Measurements from ENCODE around the gene ABCA4. TPM values are rescaled to one million over a fixed set of nuclear protein-coding genes. Genes with fewer than 3 reads are reported as not detected.
A peak's percentile ranks its signal among the peaks of the same experiment; 100 is the strongest.

The ABCA4 gene
- total and polyA plus RNA-seq, 2 of the 8 experiments (the other 6 are each of a cell fraction or from before 2014, with no cell fraction given): 0.06 TPM; not detected in 1

DNA sequence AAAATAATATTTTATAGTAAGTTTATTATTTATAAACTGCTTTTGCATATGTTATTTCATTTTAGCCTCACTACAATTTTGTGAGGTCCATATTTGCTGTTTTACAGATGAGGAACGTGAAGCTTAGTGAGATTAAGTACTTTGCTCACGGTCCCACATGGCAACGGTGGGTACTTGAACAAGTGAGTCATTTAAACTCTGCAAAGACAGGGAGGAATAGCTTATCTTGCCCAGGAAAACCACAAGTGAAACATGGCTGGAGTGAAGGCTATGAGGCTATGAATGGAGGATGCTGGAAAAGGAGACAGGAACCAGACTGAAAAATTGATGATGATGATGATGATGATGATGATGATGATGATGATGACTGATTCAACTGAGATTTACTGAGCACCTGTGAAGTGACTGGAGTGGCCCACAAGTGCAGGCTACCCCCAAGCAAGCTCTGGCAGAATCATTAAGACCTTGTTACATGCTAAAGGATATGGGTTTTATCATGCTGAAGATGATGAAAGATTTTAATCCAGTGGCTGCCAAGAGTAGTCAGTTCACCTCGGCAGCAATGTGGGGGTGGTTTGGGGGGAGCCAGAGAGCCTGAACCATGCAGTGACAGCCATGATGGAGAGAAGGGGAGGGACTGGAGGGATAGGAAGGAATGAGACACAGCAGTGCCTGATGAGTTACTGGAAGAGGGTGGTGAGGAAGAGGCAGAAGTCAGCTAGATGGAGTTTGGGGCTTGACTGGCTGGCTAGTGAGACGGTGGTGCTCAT is 1.4 kb upstream of the ABCA4 start:
- no peaks in the 10 kb centered on the region for H3K23me2 ChIP-seq (ENCODE audit: low read depth, low read length)
- H4K5ac ChIP-seq (ENCODE audit: insufficient read length, low read depth, low read length): no peak overlapping the region
- H4K91ac ChIP-seq (replicated peaks; ENCODE audit: insufficient read length, low read length): no peak overlapping the region
- no peak overlapping the region for H3K9ac ChIP-seq (replicated peaks in 1 of 4; ENCODE audit: extremely low read depth in 1 of 4, low read depth in 3 of 4, low read length in 3 of 4)
- H3K79me2 ChIP-seq (ENCODE audit: control insufficient read depth in 1 of 2, insufficient read depth in 2 of 2, low read length in 2 of 2): no peaks in the 10 kb centered on the region
- no peaks in the 10 kb centered on the region for H3K79me1 ChIP-seq (ENCODE audit: low read depth, low read length)
- H2BK15ac ChIP-seq (ENCODE audit: low read length): no peak overlapping the region
- H3K27ac ChIP-seq (ENCODE audit: low read depth, low read length): no peak overlapping the region
- H2AFZ ChIP-seq (ENCODE audit: low read length): no peak overlapping the region
- H3K18ac ChIP-seq (ENCODE audit: extremely low read depth, low read length): 0 out of 2 replicates have a peak overlapping the region, but pooled peaks have one; percentile 10
- no peaks in the 10 kb centered on the region for H3K36me3 ChIP-seq (ENCODE audit: control insufficient read depth in 2 of 4, insufficient read depth in 4 of 4, low read length in 3 of 4)
- H3K23ac ChIP-seq (ENCODE audit: insufficient read length): no peak overlapping the region
- ChIA-PET CTCF (ENCODE audit: partially characterized antibody) (interaction anchor here (0.6 to 2.3 kb wide), 6 partner anchors 9 to 142 kb away, joined by 3 to 7 read pairs (median 4); no protein-coding TSS in a partner anchor), POLR2A (ENCODE audit: partially characterized antibody) (interaction anchor here (1.2 kb wide), 1 partner anchor 26 kb away, joined by 3 read pairs; no protein-coding TSS in a partner anchor)
- H4K20me1 ChIP-seq (replicated peaks in 1 of 2; ENCODE audit: control insufficient read depth in 1 of 2, insufficient read depth in 2 of 2, low read length in 2 of 2): no peaks in the 10 kb centered on the region
- H3K9me3 ChIP-seq (ENCODE audit: insufficient read depth in 2 of 2, low read depth in 1 of 2, low read length in 1 of 2): no peaks in the 10 kb centered on the region
- H4K8ac ChIP-seq (ENCODE audit: extremely low read depth, insufficient read depth, low read length): no peak overlapping the region
- FAIRE-seq: no peak
- no peak overlapping the region for H3K4ac ChIP-seq (replicated peaks; ENCODE audit: insufficient read length, low read depth, low read length)
- no peak overlapping the region for H3K56ac ChIP-seq (replicated peaks; ENCODE audit: insufficient read length, low read depth, low read length)
- peaks cover 0 to 4% (median under 1%) of the 10 kb centered on the region in 4 experiments; a peak in 4 of 7 replicates for H3K27me3 ChIP-seq (replicated peaks in 1 of 4; ENCODE audit: control insufficient read depth in 3 of 4, extremely low read depth in 1 of 4, insufficient read depth in 3 of 4, low read length in 3 of 4)
- no peak overlapping the region for H2BK5ac ChIP-seq (ENCODE audit: low read depth, low read length)
- H3K14ac ChIP-seq (ENCODE audit: insufficient read length): no peak overlapping the region
- WGBS, 2 experiments (ENCODE audit: extremely low coverage in 1 of 2, insufficient coverage in 1 of 2, insufficient read length in 1 of 2, insufficient replicate concordance in 2 of 2, low coverage in 1 of 2, low lambda C conversion rate in 2 of 2, missing lambda C conversion rate in 1 of 2): 89% methylated on average over 5 of the region's 5 CpGs; no CpG with 5 or more reads in 1 of the 2 experiments
- no peak overlapping the region for H2BK12ac ChIP-seq (ENCODE audit: low read depth, low read length)
- DNase-seq (ENCODE audit: low read depth in 1 of 2, low spot score in 2 of 2): no peak
- no peak overlapping the region for H2BK20ac ChIP-seq (ENCODE audit: low read length)
- H2BK120ac ChIP-seq (replicated peaks; ENCODE audit: low read depth, low read length): no peak overlapping the region
- H3K4me1 ChIP-seq (replicated peaks in 1 of 4; ENCODE audit: control insufficient read depth in 3 of 4, insufficient read depth in 4 of 4, low read length in 3 of 4): peaks cover 0 to 19% (median 13%) of the 10 kb centered on the region in 4 experiments; a peak in 5 of 7 replicates
- no peak overlapping the region for H3K4me3 ChIP-seq (ENCODE audit: extremely low read depth in 1 of 4, insufficient read depth in 2 of 4, low read depth in 3 of 4, low read length in 4 of 4)
- H3K4me2 ChIP-seq (ENCODE audit: insufficient read depth in 1 of 2, low read depth in 2 of 2, low read length in 2 of 2): no peak overlapping the region
- H2AK5ac ChIP-seq (ENCODE audit: low read depth, low read length): no peak overlapping the region
- TF ChIP-seq SAP30 (IDR thresholded peaks at IDR 0.05; ENCODE audit: insufficient read depth, insufficient replicate concordance, low read length): no peak
- no peak for TF ChIP-seq TAF1 (IDR thresholded peaks at IDR 0.05; ENCODE audit: low read depth, low read length)
- TF ChIP-seq, protein P1, sequence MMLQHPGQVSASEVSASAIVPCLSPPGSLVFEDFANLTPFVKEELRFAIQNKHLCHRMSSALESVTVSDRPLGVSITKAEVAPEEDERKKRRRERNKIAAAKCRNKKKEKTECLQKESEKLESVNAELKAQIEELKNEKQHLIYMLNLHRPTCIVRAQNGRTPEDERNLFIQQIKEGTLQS (IDR thresholded peaks at IDR 0.05; ENCODE audit: insufficient read depth, low read depth, low read length): no peak
- no peak for TF ChIP-seq CBX8 (IDR thresholded peaks at IDR 0.05; ENCODE audit: borderline replicate concordance, low read depth, low read length)
- no peak for TF ChIP-seq SP1 (IDR thresholded peaks at IDR 0.05; ENCODE audit: low read depth, low read length)
- TF ChIP-seq YY1 (IDR thresholded peaks at IDR 0.05; ENCODE audit: low read depth, low read length): no peak
- TF ChIP-seq EP300 (IDR thresholded peaks at IDR 0.05; ENCODE audit: borderline replicate concordance in 1 of 2, low read depth in 2 of 2, low read length in 2 of 2): no peak
